Stimulated activated naive CD8-positive, alpha-beta T cell treated with anti-CD3 and anti-CD28 coated beads, Interleukin-15, amount 100 ng/mL, for 72 hours (primary cell): ENCODE measurements around the gene WDFY4.

Source experiments
- ATAC-seq: fragments of 150-1000 bp; cut with Tn5 transposase; 2 replicates; pipeline ENCODE4 v1.10.0; 2021; ENCODE audit warnings: mild to moderate bottlenecking, moderate library complexity
- DNase-seq, 2 donors: peaks; one replicate each; pipeline ENCODE4 v3.0.0; 2021 to 2022
- H3K27ac Mint-ChIP-seq, 2 donors: one replicate each; pipeline ENCODE4 v1.8.0; 2022; ENCODE audit warnings: mild to moderate bottlenecking in 2 of 2, mixed read lengths in 2 of 2, moderate library complexity in 2 of 2
- H3K27me3 Mint-ChIP-seq: one replicate; pipeline ENCODE4 v1.8.0; 2022; ENCODE audit warnings: mixed read lengths
- H3K4me1 Mint-ChIP-seq: one replicate; pipeline ENCODE4 v1.8.0; 2022; ENCODE audit warnings: mild to moderate bottlenecking, mixed read lengths
- H3K4me3 Mint-ChIP-seq, 2 donors: one replicate each; pipeline ENCODE4 v1.8.0; 2022; ENCODE audit warnings: mild to moderate bottlenecking in 2 of 2, mixed read lengths in 2 of 2, moderate library complexity in 1 of 2
- H3K9me3 Mint-ChIP-seq, 2 donors: one replicate each; pipeline ENCODE4 v1.8.0; 2022; ENCODE audit warnings: mixed read lengths in 2 of 2

The WDFY4 gene

DNA sequence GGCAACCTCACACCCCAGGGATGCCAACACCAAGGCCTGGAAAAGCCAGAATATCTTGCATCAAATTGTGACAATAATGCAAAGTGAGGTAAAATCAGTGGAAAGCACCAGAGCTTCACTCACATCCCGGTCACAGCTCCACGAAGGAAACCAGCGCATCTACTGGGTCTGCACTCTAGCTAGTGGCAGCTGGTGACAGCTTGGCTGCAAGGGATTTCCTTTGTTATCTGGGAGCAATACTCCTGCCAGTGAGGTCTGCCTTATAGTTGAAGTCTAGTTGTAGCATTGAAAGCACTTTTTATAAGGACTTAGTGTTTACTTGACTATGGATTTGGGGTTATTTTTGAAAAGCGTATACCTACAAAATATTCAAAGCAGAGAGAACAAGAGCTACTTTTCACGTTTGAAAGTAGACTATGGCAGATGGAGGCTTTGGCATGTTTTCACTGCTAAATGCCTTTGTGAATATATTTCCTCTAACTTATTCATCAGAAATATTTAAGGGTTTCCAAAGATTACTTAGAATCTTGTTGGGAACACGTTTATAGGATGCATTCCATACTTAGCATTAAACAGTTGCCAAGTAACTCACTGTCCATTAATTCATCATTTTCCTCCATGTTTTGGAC, 26.1 kb downstream of the WDFY4 start:
- Mint-ChIP-seq H3K27me3 (peaks cover 23% of the 10 kb centered on the region), H3K9me3 (peaks cover 6 to 11% of the 10 kb centered on the region in 2 donors), H3K4me1 (no peaks in the 10 kb centered on the region), H3K27ac (no peak overlapping the region), H3K4me3 (no peak overlapping the region)
- DNase-seq (no peak), ATAC-seq (no peak)

DNA sequence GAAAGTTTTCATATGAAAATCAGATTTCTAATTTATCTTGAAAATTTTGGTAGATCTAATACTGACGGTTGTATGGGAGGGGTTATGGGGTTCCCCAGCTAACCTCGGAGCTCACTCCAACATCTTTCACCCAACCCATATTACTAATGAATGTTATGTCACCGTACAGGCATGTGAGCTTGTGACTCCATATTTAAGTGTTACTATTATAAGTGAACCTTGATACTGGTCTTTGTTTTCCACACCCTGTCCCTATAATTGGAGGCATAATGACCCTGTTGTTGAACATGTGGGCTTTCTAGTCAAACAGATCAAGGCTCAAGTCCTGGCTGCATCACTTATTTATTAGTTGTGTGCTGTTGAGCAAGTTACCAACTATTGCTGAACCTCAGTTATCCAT, 27.2 kb downstream of the WDFY4 start:
- ATAC-seq (no peak), DNase-seq (no peak)
- H3K27ac Mint-ChIP-seq = no peak overlapping the region
- peaks cover 13% of the 10 kb centered on the region for H3K27me3 Mint-ChIP-seq
- peaks cover 6 to 11% of the 10 kb centered on the region in 2 donors for H3K9me3 Mint-ChIP-seq
- no peaks in the 10 kb centered on the region for H3K4me1 Mint-ChIP-seq
- no peak overlapping the region for H3K4me3 Mint-ChIP-seq

DNA sequence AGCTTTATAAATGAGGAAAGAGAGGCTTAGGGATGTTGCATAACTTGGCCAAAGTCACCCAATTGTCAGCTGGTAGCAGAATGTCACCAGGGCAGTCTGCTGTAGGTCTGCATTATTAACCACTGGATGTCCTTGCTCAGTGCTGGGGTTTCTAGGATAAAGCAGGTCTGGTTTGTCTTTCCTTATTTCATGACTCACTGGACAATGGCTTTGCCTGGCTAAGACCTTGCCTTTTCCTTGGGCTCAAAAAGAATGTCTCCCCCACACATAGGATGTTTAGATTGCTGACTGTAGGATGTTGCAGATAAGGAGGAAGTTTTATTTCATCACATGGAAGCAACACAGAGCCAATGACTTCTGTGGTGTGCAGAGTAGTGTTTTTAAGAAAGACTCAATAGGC, 29.4 kb downstream of the WDFY4 start:
- ATAC-seq = no peak
- Mint-ChIP-seq H3K27me3 (peaks cover 7% of the 10 kb centered on the region), H3K9me3 (peaks cover 6 to 11% of the 10 kb centered on the region in 2 donors), H3K4me1 (no peaks in the 10 kb centered on the region), H3K4me3 (no peak overlapping the region), H3K27ac (no peak overlapping the region)
- DNase-seq = no peak

- DNase-seq = no peak
- H3K4me1 Mint-ChIP-seq = no peaks in the 10 kb centered on the region
- peaks cover 6 to 11% of the 10 kb centered on the region in 2 donors for H3K9me3 Mint-ChIP-seq
- peaks cover 7% of the 10 kb centered on the region for H3K27me3 Mint-ChIP-seq
- no peak for ATAC-seq
- H3K4me3 Mint-ChIP-seq = no peak overlapping the region
- H3K27ac Mint-ChIP-seq = no peak overlapping the region
These were observed 31.7 kb downstream of the WDFY4 start for GRCh38 chr10:48716416-48716815.

DNA sequence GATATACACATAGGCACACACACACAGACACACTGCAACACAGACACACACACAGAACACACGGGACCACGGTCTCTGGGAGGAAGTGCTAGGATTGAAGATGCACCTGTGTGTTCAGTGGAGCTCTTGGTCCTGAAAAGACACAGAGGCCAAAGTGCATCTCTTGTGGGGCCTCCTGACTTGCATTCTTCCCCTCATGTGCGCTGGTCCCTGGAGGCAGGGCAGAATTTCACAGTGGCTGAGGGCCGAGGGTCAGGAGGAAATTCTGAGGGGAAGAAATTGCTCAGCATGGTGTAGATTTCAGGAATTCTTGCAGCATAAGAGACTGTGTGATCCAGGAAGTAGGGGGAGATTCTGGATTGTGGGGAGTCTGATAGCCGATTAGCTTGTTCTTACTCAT, 35.9 kb downstream of the WDFY4 start:
- H3K27me3 Mint-ChIP-seq = no peaks in the 10 kb centered on the region
- no peak overlapping the region for H3K4me3 Mint-ChIP-seq
- no peak for ATAC-seq

DNA sequence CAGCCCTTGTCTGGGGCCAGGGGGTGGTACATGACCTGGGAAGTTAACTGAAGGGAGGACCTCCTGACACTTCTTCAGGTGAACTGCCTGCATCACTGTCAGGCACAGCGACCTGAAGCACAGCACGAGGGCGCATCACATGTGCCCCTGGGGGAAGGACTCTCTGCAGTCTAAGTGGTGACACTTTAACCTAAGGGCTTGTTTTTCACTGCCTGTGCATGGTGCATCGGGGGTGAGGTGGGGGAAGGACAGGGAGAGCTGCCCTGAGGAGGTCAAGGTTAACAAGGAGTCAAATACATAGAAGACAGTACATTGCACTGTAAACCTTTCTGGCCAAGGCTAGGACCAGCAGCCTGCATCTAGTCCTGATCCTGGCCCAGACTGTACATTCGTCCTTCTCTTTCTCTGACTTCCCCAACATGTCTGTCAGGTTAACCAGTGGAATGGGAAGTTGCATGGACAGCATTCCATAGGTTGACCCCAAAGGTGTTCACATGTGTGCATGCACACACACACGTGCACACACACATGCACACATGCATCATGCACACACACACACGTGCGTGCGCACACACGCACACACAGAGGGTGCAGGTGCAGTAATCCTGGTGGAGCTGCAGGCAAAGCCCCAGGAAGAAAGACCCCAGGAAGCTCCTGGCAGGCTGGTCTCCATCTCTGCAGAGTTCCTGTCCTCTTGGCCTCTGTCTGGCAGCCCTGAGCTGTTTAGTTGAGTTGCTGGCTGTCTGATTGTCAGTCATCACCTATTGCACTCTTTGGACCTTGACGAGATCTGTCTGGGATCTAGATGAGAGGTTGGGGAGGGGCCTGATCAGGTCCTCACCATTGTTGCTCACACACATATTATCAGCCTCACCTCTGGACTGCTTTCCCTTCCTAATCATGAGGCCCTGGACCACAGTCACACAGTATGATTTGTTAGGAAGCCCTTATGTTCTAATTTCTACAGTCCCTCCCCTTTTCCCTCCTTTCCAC, 37.8 kb downstream of the WDFY4 start:
- no peaks in the 10 kb centered on the region for H3K27me3 Mint-ChIP-seq
- no peaks in the 10 kb centered on the region for H3K4me1 Mint-ChIP-seq
- no peaks in the 10 kb centered on the region for H3K9me3 Mint-ChIP-seq
- ATAC-seq (peak; percentile 10), DNase-seq (no peak)
- H3K4me3 Mint-ChIP-seq = no peak overlapping the region
- H3K27ac Mint-ChIP-seq = no peak overlapping the region

More for the DNA sequence above, 35.9 kb downstream of the WDFY4 start:
- no peak overlapping the region for H3K27ac Mint-ChIP-seq
- H3K9me3 Mint-ChIP-seq = no peaks in the 10 kb centered on the region
- no peak for DNase-seq
- no peaks in the 10 kb centered on the region for H3K4me1 Mint-ChIP-seq

DNA sequence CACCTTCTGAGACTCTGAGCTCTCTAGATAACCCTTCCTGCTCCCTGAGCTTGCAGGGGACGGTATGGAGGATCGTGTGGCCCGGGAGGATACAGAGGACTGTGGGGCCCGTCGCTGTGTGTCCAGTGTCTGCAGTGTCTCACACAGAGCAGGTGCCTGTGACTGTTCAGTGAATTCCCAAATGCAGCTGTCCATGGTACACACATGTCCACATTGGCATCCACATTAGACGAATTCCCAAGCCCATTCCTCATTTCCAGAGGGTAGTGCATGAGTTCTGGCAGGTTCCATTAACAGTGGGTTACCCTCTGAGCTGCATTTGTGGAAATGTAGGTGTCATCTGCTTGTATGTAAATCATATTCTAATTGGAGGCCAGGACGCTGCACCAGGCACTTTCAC, 39.5 kb downstream of the WDFY4 start:
- Mint-ChIP-seq H3K4me3 (no peak overlapping the region), H3K9me3 (no peaks in the 10 kb centered on the region), H3K4me1 (no peaks in the 10 kb centered on the region), H3K27ac (no peak overlapping the region), H3K27me3 (no peaks in the 10 kb centered on the region)
- ATAC-seq (no peak), DNase-seq (no peak)

- ATAC-seq (no peak), DNase-seq (no peak)
- Mint-ChIP-seq H3K4me3 (no peak overlapping the region), H3K4me1 (no peaks in the 10 kb centered on the region), H3K9me3 (no peaks in the 10 kb centered on the region), H3K27ac (no peak overlapping the region), H3K27me3 (no peaks in the 10 kb centered on the region)
These were observed 41.0 kb downstream of the WDFY4 start for GRCh38 chr10:48725708-48726107.

DNA sequence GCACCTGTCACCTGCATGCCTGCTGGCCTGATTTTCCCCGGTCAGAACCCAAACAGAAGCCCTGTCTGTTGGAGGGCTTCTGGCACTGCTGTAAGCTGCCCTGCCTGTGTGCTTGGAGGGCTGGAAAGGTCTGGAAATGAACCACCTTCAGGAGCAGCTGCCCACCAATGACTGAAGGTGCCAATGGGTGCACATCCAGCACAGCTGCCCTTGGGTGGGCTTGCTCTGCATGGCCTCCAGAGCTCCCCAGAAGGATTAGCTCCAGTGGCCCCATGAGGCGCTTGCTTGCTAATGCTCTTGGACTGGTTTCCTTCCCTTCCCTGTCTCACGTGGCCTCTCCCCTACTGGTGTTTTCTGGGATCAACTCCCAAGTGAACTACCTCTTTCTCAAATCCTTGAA, 43.2 kb downstream of the WDFY4 start:
- Mint-ChIP-seq H3K9me3 (no peaks in the 10 kb centered on the region), H3K4me1 (no peaks in the 10 kb centered on the region), H3K4me3 (no peak overlapping the region), H3K27ac (no peak overlapping the region), H3K27me3 (no peaks in the 10 kb centered on the region)
- DNase-seq (no peak), ATAC-seq (no peak)

GRCh38 chr10:48729222-48729621, 44.5 kb downstream of the WDFY4 start:
- no peak overlapping the region for H3K27ac Mint-ChIP-seq
- DNase-seq = no peak
- H3K27me3 Mint-ChIP-seq = no peaks in the 10 kb centered on the region
- no peak overlapping the region for H3K4me3 Mint-ChIP-seq
- no peaks in the 10 kb centered on the region for H3K4me1 Mint-ChIP-seq
- H3K9me3 Mint-ChIP-seq = no peaks in the 10 kb centered on the region
- ATAC-seq = no peak

DNA sequence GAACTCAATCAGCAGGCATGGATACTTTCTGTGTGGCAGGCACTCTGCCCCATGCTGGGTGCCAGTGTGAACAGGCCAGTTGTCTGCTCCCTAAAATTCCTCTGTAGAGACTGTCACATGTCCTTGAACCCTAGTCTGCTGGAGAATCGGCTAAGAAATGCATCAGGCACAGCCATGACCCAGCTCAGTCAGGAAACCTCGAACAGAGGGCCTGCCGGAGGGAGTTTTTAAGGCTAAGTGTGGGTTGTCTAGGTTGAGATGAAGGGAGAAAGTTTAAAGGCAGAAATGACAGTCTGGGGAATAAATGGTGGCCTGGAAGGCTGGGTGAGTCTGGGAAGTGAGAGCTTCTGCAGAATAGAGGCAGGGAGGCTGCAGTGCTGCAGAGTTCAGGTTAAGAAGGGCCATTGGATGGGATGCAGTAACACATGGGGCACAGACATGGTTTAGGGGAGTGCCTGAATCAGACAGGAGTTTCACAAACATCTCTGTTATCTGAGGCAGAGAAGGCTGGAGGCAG, 45.3 kb downstream of the WDFY4 start:
- H3K27ac Mint-ChIP-seq = no peak overlapping the region
- DNase-seq (no peak), ATAC-seq (no peak)

DNA sequence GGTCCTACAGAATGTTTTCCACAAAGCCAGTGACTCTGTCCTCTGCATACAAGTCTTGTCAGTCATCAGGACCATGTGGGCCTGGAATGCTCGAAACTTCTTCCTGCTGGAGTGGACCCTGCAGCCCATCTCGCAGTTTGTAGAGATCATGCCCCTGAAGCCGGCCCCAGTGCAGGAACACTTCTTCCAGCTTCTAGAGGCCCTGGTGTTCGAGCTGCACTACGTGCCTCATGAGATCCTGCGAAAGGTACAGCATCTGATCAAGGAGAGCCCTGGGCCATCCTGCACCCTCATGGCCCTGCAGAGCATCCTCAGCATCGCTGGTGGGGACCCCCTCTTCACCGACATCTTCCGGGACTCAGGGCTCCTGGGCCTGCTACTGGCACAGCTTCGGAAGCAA, 46.5 kb downstream of the WDFY4 start:
- ATAC-seq (no peak), DNase-seq (no peak)
- H3K27me3 Mint-ChIP-seq = no peaks in the 10 kb centered on the region
- no peak overlapping the region for H3K27ac Mint-ChIP-seq
- no peaks in the 10 kb centered on the region for H3K9me3 Mint-ChIP-seq
- no peak overlapping the region for H3K4me3 Mint-ChIP-seq
- no peaks in the 10 kb centered on the region for H3K4me1 Mint-ChIP-seq

More for the DNA sequence above, 45.3 kb downstream of the WDFY4 start:
- no peaks in the 10 kb centered on the region for H3K9me3 Mint-ChIP-seq
- H3K4me1 Mint-ChIP-seq = no peaks in the 10 kb centered on the region
- no peaks in the 10 kb centered on the region for H3K27me3 Mint-ChIP-seq
- no peak overlapping the region for H3K4me3 Mint-ChIP-seq

DNA sequence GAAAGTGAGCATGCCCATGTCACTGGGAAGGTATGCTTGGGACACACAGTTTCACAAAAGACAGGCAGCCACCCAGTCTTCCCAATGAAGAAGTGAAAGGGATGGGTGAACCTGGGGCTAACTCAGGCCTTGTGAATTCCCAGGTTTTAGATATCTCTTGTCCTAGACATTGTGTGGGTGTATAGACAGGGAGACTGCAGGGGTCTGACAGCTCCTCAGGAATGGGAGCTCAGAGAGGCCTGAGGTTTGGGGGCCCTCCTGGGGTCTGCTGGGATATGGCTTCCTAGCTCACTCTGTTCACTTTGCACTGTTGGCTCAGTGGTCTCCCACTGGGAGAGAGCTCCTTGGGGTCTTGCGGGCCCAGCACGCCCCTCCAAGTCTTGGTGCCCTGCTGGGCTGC, 47.0 kb downstream of the WDFY4 start:
- no peak overlapping the region for H3K27ac Mint-ChIP-seq
- no peaks in the 10 kb centered on the region for H3K9me3 Mint-ChIP-seq
- H3K4me3 Mint-ChIP-seq = no peak overlapping the region
- no peak for DNase-seq
- peak; percentile 37 for ATAC-seq
- no peaks in the 10 kb centered on the region for H3K4me1 Mint-ChIP-seq
- H3K27me3 Mint-ChIP-seq = no peaks in the 10 kb centered on the region

- ATAC-seq (no peak), DNase-seq (no peak)
- Mint-ChIP-seq H3K9me3 (no peaks in the 10 kb centered on the region), H3K27ac (no peak overlapping the region), H3K4me1 (no peaks in the 10 kb centered on the region), H3K27me3 (no peaks in the 10 kb centered on the region), H3K4me3 (no peak overlapping the region)
These were observed 48.7 kb downstream of the WDFY4 start for GRCh38 chr10:48733329-48733728.

GRCh38 chr10:48735836-48736390, 51.2 kb downstream of the WDFY4 start:
- H3K27ac Mint-ChIP-seq = no peak overlapping the region
- no peaks in the 10 kb centered on the region for H3K27me3 Mint-ChIP-seq
- no peak for ATAC-seq
- no peaks in the 10 kb centered on the region for H3K9me3 Mint-ChIP-seq
- DNase-seq = no peak
- H3K4me3 Mint-ChIP-seq = no peak overlapping the region
- H3K4me1 Mint-ChIP-seq = no peaks in the 10 kb centered on the region

GRCh38 chr10:48736596-48736995, 51.9 kb downstream of the WDFY4 start:
- ATAC-seq = no peak
- Mint-ChIP-seq H3K27me3 (no peaks in the 10 kb centered on the region), H3K4me3 (no peak overlapping the region), H3K9me3 (no peaks in the 10 kb centered on the region), H3K27ac (no peak overlapping the region), H3K4me1 (no peaks in the 10 kb centered on the region)
- no peak for DNase-seq
